ENCODE data around the gene THAP11. TPM values are rescaled to one million over a fixed set of nuclear protein-coding genes. Genes with fewer than 3 reads are reported as not detected.

THAP11 gene
- total and polyA plus RNA-seq, 2 of the 13 experiments (the other 11 are each of a cell fraction or from before 2014, with no cell fraction given) = 44.2 to 53.4 TPM

DNA sequence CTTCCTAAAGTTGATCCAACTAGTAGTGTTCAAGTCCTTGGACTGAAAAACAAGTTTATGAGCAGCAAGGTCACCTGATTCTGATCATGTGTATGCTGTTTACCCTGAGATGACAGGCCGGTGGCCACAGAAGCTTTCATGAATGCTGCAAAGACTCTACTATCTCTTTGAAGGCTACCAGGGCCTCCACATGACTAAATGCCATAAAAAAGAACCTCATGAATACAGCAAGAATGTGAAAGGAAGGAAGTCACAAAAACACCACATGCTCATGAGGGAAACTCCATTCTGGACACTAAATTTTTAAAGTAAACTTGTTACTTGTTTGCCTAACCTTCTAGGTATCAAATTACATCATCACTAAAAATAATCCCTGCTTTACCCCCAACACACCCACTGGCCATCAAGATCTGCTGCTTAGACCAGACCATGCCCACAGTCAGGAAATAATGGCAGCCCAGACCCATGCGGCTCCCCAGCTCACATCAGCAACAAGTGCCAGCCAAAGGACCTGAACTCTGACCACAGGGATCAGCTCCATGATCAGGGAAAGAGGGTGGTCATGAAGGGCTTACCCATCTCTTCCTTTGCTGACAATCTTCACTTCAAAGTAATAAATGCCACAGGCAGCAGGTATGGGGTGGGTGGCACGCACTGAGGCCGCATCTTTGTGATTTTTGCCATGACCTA, 37.1 kb upstream of the THAP11 start (continued):
- TF ChIP-seq ZSCAN20 (CRISPR knock-in tag; IDR thresholded peaks at IDR 0.05; ENCODE audit: borderline replicate concordance) = no peak
- no peak for TF ChIP-seq SATB2 (CRISPR knock-in tag; IDR thresholded peaks at IDR 0.05)
- no peak for TF ChIP-seq MYNN (CRISPR knock-in tag; IDR thresholded peaks at IDR 0.05; ENCODE audit: low read depth)
- TF ChIP-seq ZNF441 (CRISPR knock-in tag; IDR thresholded peaks at IDR 0.05; ENCODE audit: borderline replicate concordance) = no peak
- TF ChIP-seq, protein P1, sequence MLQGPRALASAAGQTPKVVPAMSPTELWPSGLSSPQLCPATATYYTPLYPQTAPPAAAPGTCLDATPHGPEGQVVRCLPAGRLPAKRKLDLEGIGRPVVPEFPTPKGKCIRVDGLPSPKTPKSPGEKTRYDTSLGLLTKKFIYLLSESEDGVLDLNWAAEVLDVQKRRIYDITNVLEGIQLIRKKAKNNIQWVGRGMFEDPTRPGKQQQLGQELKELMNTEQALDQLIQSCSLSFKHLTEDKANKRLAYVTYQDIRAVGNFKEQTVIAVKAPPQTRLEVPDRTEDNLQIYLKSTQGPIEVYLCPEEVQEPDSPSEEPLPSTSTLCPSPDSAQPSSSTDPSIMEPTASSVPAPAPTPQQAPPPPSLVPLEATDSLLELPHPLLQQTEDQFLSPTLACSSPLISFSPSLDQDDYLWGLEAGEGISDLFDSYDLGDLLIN (CRISPR knock-in tag; IDR thresholded peaks at IDR 0.05; ENCODE audit: borderline replicate concordance) = no peak
- no peak for TF ChIP-seq ZNF20 (CRISPR knock-in tag; IDR thresholded peaks at IDR 0.05)
- TF ChIP-seq KLF13 (CRISPR knock-in tag; IDR thresholded peaks at IDR 0.05) = no peak
- TF ChIP-seq, protein P2, sequence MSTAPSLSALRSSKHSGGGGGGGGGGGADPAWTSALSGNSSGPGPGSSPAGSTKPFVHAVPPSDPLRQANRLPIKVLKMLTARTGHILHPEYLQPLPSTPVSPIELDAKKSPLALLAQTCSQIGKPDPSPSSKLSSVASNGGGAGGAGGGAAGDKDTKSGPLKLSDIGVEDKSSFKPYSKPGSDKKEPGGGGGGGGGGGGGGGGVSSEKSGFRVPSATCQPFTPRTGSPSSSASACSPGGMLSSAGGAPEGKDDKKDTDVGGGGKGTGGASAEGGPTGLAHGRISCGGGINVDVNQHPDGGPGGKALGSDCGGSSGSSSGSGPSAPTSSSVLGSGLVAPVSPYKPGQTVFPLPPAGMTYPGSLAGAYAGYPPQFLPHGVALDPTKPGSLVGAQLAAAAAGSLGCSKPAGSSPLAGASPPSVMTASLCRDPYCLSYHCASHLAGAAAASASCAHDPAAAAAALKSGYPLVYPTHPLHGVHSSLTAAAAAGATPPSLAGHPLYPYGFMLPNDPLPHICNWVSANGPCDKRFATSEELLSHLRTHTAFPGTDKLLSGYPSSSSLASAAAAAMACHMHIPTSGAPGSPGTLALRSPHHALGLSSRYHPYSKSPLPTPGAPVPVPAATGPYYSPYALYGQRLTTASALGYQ (CRISPR knock-in tag; IDR thresholded peaks at IDR 0.05) = no peak
- TF ChIP-seq ZNF10 (CRISPR knock-in tag; IDR thresholded peaks at IDR 0.05; ENCODE audit: borderline replicate concordance, low read depth) = no peak
- TF ChIP-seq EHMT2 (IDR thresholded peaks at IDR 0.05; ENCODE audit: borderline replicate concordance, low read depth, low read length) = no peak
- TF ChIP-seq SIX1 (CRISPR knock-in tag; IDR thresholded peaks at IDR 0.05; ENCODE audit: borderline replicate concordance) = peak; percentile 89; the same call in 1 of the 2 replicates
- TF ChIP-seq, protein P3, sequence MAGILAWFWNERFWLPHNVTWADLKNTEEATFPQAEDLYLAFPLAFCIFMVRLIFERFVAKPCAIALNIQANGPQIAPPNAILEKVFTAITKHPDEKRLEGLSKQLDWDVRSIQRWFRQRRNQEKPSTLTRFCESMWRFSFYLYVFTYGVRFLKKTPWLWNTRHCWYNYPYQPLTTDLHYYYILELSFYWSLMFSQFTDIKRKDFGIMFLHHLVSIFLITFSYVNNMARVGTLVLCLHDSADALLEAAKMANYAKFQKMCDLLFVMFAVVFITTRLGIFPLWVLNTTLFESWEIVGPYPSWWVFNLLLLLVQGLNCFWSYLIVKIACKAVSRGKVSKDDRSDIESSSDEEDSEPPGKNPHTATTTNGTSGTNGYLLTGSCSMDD (CRISPR knock-in tag; IDR thresholded peaks at IDR 0.05) = no peak
- TF ChIP-seq, protein P4, sequence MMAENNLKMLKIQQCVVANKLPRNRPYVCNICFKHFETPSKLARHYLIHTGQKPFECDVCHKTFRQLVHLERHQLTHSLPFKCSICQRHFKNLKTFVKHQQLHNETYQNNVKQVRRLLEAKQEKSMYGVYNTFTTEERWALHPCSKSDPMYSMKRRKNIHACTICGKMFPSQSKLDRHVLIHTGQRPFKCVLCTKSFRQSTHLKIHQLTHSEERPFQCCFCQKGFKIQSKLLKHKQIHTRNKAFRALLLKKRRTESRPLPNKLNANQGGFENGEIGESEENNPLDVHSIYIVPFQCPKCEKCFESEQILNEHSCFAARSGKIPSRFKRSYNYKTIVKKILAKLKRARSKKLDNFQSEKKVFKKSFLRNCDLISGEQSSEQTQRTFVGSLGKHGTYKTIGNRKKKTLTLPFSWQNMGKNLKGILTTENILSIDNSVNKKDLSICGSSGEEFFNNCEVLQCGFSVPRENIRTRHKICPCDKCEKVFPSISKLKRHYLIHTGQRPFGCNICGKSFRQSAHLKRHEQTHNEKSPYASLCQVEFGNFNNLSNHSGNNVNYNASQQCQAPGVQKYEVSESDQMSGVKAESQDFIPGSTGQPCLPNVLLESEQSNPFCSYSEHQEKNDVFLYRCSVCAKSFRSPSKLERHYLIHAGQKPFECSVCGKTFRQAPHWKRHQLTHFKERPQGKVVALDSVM (CRISPR knock-in tag; IDR thresholded peaks at IDR 0.05) = peak; percentile 65
- TF ChIP-seq, protein P5, sequence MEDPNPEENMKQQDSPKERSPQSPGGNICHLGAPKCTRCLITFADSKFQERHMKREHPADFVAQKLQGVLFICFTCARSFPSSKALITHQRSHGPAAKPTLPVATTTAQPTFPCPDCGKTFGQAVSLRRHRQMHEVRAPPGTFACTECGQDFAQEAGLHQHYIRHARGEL (CRISPR knock-in tag; IDR thresholded peaks at IDR 0.05) = no peak
- no peak for TF ChIP-seq PHB2 (IDR thresholded peaks at IDR 0.05; ENCODE audit: partially characterized antibody)
- TF ChIP-seq, protein P6, sequence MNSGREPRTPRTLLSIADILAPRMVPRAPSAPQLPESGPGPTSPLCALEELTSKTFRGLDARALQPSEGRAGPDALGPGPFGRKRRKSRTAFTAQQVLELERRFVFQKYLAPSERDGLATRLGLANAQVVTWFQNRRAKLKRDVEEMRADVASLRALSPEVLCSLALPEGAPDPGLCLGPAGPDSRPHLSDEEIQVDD (CRISPR knock-in tag; IDR thresholded peaks at IDR 0.05; ENCODE audit: borderline replicate concordance) = no peak
- no peak for TF ChIP-seq ZNF251 (CRISPR knock-in tag; IDR thresholded peaks at IDR 0.05)
- no peak for TF ChIP-seq ZNF331 (CRISPR knock-in tag; IDR thresholded peaks at IDR 0.05)
- 0 out of 2 replicates have a peak, but pooled peaks have one; percentile 10 for TF ChIP-seq ZNF644 (CRISPR knock-in tag; IDR thresholded peaks at IDR 0.05; ENCODE audit: low read depth)
- 0 out of 2 replicates have a peak, but pooled peaks have one; percentile 6 for TF ChIP-seq NAIF1 (CRISPR knock-in tag; IDR thresholded peaks at IDR 0.05; ENCODE audit: borderline replicate concordance)
- no peak for TF ChIP-seq MEIS2 (CRISPR knock-in tag; IDR thresholded peaks at IDR 0.05)

Data from HepG2 (cell line).